ENCODE measurements around the gene TTC7B. TPM values are rescaled to one million over a fixed set of nuclear protein-coding genes. Genes with fewer than 3 reads are reported as not detected.
"Not testable (repeated sequence)": the region's sequence is repeated elsewhere in the genome, so short reads cannot be mapped to it uniquely, and the experiment has no call there.

TTC7B gene
- total RNA-seq, 1 experiment from 2014 or later, result 15.2 TPM

- DNase-seq (ENCODE audit: low spot score), result no peak
Measured at GRCh38 chr14:90527978-90528377, 288.3 kb downstream of the TTC7B start.

- not testable (repeated sequence) for DNase-seq (ENCODE audit: low spot score)
Measured at GRCh38 chr14:90526536-90526935, 289.7 kb downstream of the TTC7B start.

GRCh38 chr14:90525353-90526028 is 290.7 kb downstream of the TTC7B start:
- not testable (repeated sequence) for DNase-seq (ENCODE audit: low spot score)

GRCh38 chr14:90523961-90524875 is 292.0 kb downstream of the TTC7B start:
- no peak for DNase-seq (ENCODE audit: low spot score)

GRCh38 chr14:90523544-90523943 is 292.7 kb downstream of the TTC7B start:
- DNase-seq (ENCODE audit: low spot score), result no peak

- peak; percentile 73 for DNase-seq (ENCODE audit: low spot score)
Measured at GRCh38 chr14:90522571-90523191, 293.5 kb downstream of the TTC7B start.

- DNase-seq (ENCODE audit: low spot score), result no peak
Measured at GRCh38 chr14:90521930-90522483, 294.2 kb downstream of the TTC7B start.

- DNase-seq (ENCODE audit: low spot score), result peak; percentile 35
Measured at GRCh38 chr14:90521084-90521929, 294.9 kb downstream of the TTC7B start.

- no peak for DNase-seq (ENCODE audit: low spot score)
Measured at GRCh38 chr14:90520326-90520725, 295.9 kb downstream of the TTC7B start.

GRCh38 chr14:90519262-90519920 is 296.8 kb downstream of the TTC7B start:
- no peak for DNase-seq (ENCODE audit: low spot score)

GRCh38 chr14:90518941-90519256 is 297.3 kb downstream of the TTC7B start:
- no peak for DNase-seq (ENCODE audit: low spot score)

GRCh38 chr14:90518069-90518940 is 297.9 kb downstream of the TTC7B start:
- DNase-seq (ENCODE audit: low spot score), result no peak

- no peak for DNase-seq (ENCODE audit: low spot score)
Measured at GRCh38 chr14:90517076-90517841, 299.0 kb downstream of the TTC7B start.

GRCh38 chr14:90514566-90514965 is 301.7 kb downstream of the TTC7B start:
- DNase-seq (ENCODE audit: low spot score), result no peak

GRCh38 chr14:90514015-90514398 is 302.2 kb downstream of the TTC7B start:
- DNase-seq (ENCODE audit: low spot score), result no peak

- no peak for DNase-seq (ENCODE audit: low spot score)
Measured at GRCh38 chr14:90513161-90514014, 302.8 kb downstream of the TTC7B start.

GRCh38 chr14:90512329-90512991 is 303.8 kb downstream of the TTC7B start:
- no peak for DNase-seq (ENCODE audit: low spot score)
